Esophagus muscularis mucosa (tissue), 4 donors: ENCODE measurements around the gene NUBPL. TPM values are rescaled to one million over a fixed set of nuclear protein-coding genes. Genes with fewer than 3 reads are reported as not detected.

Experiments used
- DNase-seq: peaks from one replicate; pipeline ENCODE4 v3.0.0-alpha.2; 2017; ENCODE audit errors: extremely low spot score
- H3K27ac ChIP-seq, 4 donors: fragments of 200-600 bp; sonication (generic); replicated peaks in 1 of 4; 1 replicate in 3 of 4; 2 replicates in 1 of 4; pipeline ENCODE4 v1.5.1; 2016 to 2019; ENCODE audit warnings: mild to moderate bottlenecking in 1 of 4
- H3K27me3 ChIP-seq, 4 donors: fragments of 200-600 bp; sonication (generic); one replicate each; pipeline versions ENCODE4 v1.5.1 to v1.6.0; 2016 to 2019
- H3K36me3 ChIP-seq, 4 donors: fragments of 200-600 bp; sonication (generic); one replicate each; pipeline ENCODE4 v1.5.1; 2016 to 2019
- H3K4me1 ChIP-seq, 4 donors: fragments of 200-600 bp; sonication (generic); one replicate each; pipeline ENCODE4 v1.5.1; 2016 to 2019
- H3K4me3 ChIP-seq, 4 donors: fragments of 200-600 bp; sonication (generic); 1 replicate in 2 of 4; 2 replicates in 2 of 4; pipeline ENCODE4 v1.5.1; 2016 to 2019; ENCODE audit warnings: mild to moderate bottlenecking in 4 of 4, moderate library complexity in 1 of 4
- H3K9me3 ChIP-seq, 4 donors: fragments of 200-600 bp; sonication (generic); 1 replicate in 3 of 4; 2 replicates in 1 of 4; pipeline ENCODE4 v1.5.1; 2016 to 2019
- EP300 ChIP-seq: sonication (generic); formaldehyde crosslinking; IDR thresholded peaks from one replicate; pipeline ENCODE4 v1.6.1; 2017; ENCODE audit warnings: antibody characterized with exemption
- POLR2A ChIP-seq: fragments of 450-650 bp; IDR thresholded peaks from one replicate; pipeline ENCODE4 v1.6.1; 2017; ENCODE audit warnings: antibody characterized with exemption, moderate library complexity, mild to moderate bottlenecking, low read depth
- POLR2AphosphoS5 ChIP-seq, 2 donors: sonication (generic); formaldehyde crosslinking; IDR thresholded peaks; one replicate each; pipeline ENCODE4 v1.6.1; 2017; ENCODE audit warnings: antibody characterized with exemption in 2 of 2
- WGBS: methylation state at CpG from one replicate; pipeline ENCODE4 v1.1.5; 2018; 5-methylcytosine and 5-hydroxymethylcytosine counted together
- intact Hi-C: fragments of 100-400 bp; cut with DNase I; formaldehyde crosslinking; loops from one replicate; pipeline ENCODE4 v1.15.1; 2023
- total RNA-seq, 4 donors: library from RNA; depleted of rRNA; stranded (reverse); fragments of >200 nt; gene quantifications; one replicate each; pipeline versions ENCODE4 v1.1.0 to v1.2.1, GENCODE V29; 2016
- TF ChIP-seq, protein P1 (sequence below), 3 experiments: fragments of 200-600 bp in 2 of 3; fragments of 450-650 bp in 1 of 3; sonication (generic) in 2 of 3; IDR thresholded peaks; one replicate each; pipeline ENCODE4 v1.5.1; 2017 to 2019; ENCODE audit warnings: antibody characterized with exemption in 3 of 3, mild to moderate bottlenecking in 2 of 3, moderate library complexity in 1 of 3

The NUBPL gene
- total RNA-seq, 4 donors from 2014 or later, result 10.3 to 13.6 (median 12.8) TPM

- H3K36me3 ChIP-seq, result no peaks in the 10 kb centered on the region
- H3K4me1 ChIP-seq, result no peaks in the 10 kb centered on the region
- intact Hi-C loops, result no loop called here
- H3K4me3 ChIP-seq, result no peak overlapping the region
- no peak for TF ChIP-seq POLR2A
- TF ChIP-seq EP300, result no peak
- no peak for DNase-seq
- H3K27ac ChIP-seq, result no peak overlapping the region
- H3K9me3 ChIP-seq, result no peaks in the 10 kb centered on the region
- no peaks in the 10 kb centered on the region for H3K27me3 ChIP-seq
These were observed 207.2 kb downstream of the NUBPL start for GRCh38 chr14:31768355-31768754.

- no peak overlapping the region for H3K4me3 ChIP-seq
- 80% methylated on average over 4 of the region's 4 CpGs for WGBS
- DNase-seq, result no peak
- intact Hi-C loops, result no loop called here
- no peaks in the 10 kb centered on the region for H3K4me1 ChIP-seq
- TF ChIP-seq POLR2AphosphoS5 (IDR thresholded peaks at IDR 0.05) (no peak), POLR2A (no peak), EP300 (no peak)
- TF ChIP-seq, protein P1, sequence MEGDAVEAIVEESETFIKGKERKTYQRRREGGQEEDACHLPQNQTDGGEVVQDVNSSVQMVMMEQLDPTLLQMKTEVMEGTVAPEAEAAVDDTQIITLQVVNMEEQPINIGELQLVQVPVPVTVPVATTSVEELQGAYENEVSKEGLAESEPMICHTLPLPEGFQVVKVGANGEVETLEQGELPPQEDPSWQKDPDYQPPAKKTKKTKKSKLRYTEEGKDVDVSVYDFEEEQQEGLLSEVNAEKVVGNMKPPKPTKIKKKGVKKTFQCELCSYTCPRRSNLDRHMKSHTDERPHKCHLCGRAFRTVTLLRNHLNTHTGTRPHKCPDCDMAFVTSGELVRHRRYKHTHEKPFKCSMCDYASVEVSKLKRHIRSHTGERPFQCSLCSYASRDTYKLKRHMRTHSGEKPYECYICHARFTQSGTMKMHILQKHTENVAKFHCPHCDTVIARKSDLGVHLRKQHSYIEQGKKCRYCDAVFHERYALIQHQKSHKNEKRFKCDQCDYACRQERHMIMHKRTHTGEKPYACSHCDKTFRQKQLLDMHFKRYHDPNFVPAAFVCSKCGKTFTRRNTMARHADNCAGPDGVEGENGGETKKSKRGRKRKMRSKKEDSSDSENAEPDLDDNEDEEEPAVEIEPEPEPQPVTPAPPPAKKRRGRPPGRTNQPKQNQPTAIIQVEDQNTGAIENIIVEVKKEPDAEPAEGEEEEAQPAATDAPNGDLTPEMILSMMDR (IDR thresholded peaks at IDR 0.05), result no peak
- no peak overlapping the region for H3K27ac ChIP-seq
- no peaks in the 10 kb centered on the region for H3K9me3 ChIP-seq
- H3K27me3 ChIP-seq, result no peaks in the 10 kb centered on the region
- no peaks in the 10 kb centered on the region for H3K36me3 ChIP-seq
These were observed 209.1 kb downstream of the NUBPL start for GRCh38 chr14:31770271-31770670.

DNA sequence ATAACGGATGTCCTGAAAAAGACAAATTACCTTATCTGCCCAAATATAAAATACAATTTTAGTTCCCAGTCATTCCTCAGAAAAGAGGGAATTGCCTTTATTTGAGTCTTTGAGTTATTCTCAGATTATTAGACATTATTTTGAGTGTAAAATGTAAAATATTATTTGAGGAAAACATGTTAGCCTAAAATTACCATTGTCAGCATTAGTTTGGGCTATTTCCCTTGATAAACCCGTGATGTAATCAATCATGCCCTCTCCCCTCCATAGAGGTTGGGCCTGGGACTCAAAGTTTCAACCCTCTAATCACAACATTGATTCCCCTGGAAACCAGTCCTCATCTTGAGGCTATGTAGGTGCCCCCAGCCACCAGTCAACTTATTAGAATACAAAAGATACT lies 213.4 kb downstream of the NUBPL start:
- 91% methylated on average over 2 of the region's 2 CpGs for WGBS
- Histone ChIP-seq H3K27me3 (no peaks in the 10 kb centered on the region), H3K27ac (no peak overlapping the region), H3K4me1 (no peaks in the 10 kb centered on the region), H3K36me3 (no peaks in the 10 kb centered on the region), H3K9me3 (no peaks in the 10 kb centered on the region), H3K4me3 (no peak overlapping the region)
- intact Hi-C loops, result no loop called here
- no peak for DNase-seq
- TF ChIP-seq EP300, result no peak
- TF ChIP-seq POLR2A, result no peak
- no peak for TF ChIP-seq POLR2AphosphoS5 (IDR thresholded peaks at IDR 0.05)
- TF ChIP-seq, protein P1 (IDR thresholded peaks at IDR 0.05), result no peak

GRCh38 chr14:31777312-31777711 lies 216.1 kb downstream of the NUBPL start:
- intact Hi-C loops, result no loop called here
- Histone ChIP-seq H3K4me1 (no peaks in the 10 kb centered on the region), H3K27ac (no peak overlapping the region), H3K27me3 (no peaks in the 10 kb centered on the region), H3K4me3 (no peak overlapping the region), H3K9me3 (no peaks in the 10 kb centered on the region), H3K36me3 (no peaks in the 10 kb centered on the region)
- TF ChIP-seq POLR2A (no peak), EP300 (no peak), POLR2AphosphoS5 (IDR thresholded peaks at IDR 0.05) (no peak)
- TF ChIP-seq, protein P1 (IDR thresholded peaks at IDR 0.05), result no peak
- 76% methylated on average over 4 of the region's 4 CpGs for WGBS
- DNase-seq, result no peak

GRCh38 chr14:31781578-31781977 lies 220.4 kb downstream of the NUBPL start:
- H3K9me3 ChIP-seq, result no peaks in the 10 kb centered on the region

More at GRCh38 chr14:31781578-31781977, 220.4 kb downstream of the NUBPL start:
- H3K27ac ChIP-seq, result no peak overlapping the region
- no peaks in the 10 kb centered on the region for H3K36me3 ChIP-seq
- H3K4me3 ChIP-seq, result no peak overlapping the region
- H3K4me1 ChIP-seq, result no peaks in the 10 kb centered on the region
- intact Hi-C loops, result no loop called here
- H3K27me3 ChIP-seq, result no peaks in the 10 kb centered on the region
- DNase-seq, result no peak
- no peak for TF ChIP-seq POLR2AphosphoS5 (IDR thresholded peaks at IDR 0.05)
- TF ChIP-seq, protein P1 (IDR thresholded peaks at IDR 0.05), result no peak
- no peak for TF ChIP-seq POLR2A
- TF ChIP-seq EP300, result no peak
- WGBS, result 93% methylated on average over 1 of the region's 1 CpG
